Muscle of leg (tissue), 11 donors: Measurements from ENCODE around the gene SMG6. TPM values are rescaled to one million over a fixed set of nuclear protein-coding genes. Genes with fewer than 3 reads are reported as not detected.
"Not testable (repeated sequence)": the region's sequence is repeated elsewhere in the genome, so short reads cannot be mapped to it uniquely, and the experiment has no call there.

ENCODE experiments used
- DNase-seq: peaks from one replicate; pipeline ENCODE4 v3.0.0; 2013
- H3K27ac ChIP-seq: one replicate; pipeline ENCODE4 v1.5.1; 2013; ENCODE audit warnings: mild to moderate bottlenecking, low read length, control low read depth
- H3K27me3 ChIP-seq: one replicate; pipeline ENCODE4 v1.6.1; 2013; ENCODE audit warnings: low read length; ENCODE audit not compliant: control insufficient read depth, insufficient read depth
- H3K36me3 ChIP-seq: one replicate; pipeline ENCODE4 v1.6.1; 2013; ENCODE audit warnings: low read length; ENCODE audit not compliant: control insufficient read depth, insufficient read depth
- H3K4me1 ChIP-seq: one replicate; pipeline ENCODE4 v1.6.1; 2013; ENCODE audit warnings: low read length; ENCODE audit not compliant: control insufficient read depth, insufficient read depth
- H3K4me3 ChIP-seq: one replicate; pipeline ENCODE4 v1.5.1; 2013; ENCODE audit warnings: low read length, control low read depth
- H3K9me3 ChIP-seq: replicated peaks from 2 replicates; pipeline ENCODE4 v1.6.1; 2013; ENCODE audit warnings: low read depth, low read length; ENCODE audit not compliant: control insufficient read depth
- WGBS: methylation state at CpG from one replicate; pipeline ENCODE4 v1.1.5; 2013; ENCODE audit warnings: missing lambda C conversion rate; ENCODE audit not compliant: insufficient coverage; 5-methylcytosine and 5-hydroxymethylcytosine counted together
- polyA plus RNA-seq, 8 donors: library from polyadenylated mRNA; unstranded; fragments of 120-200 nt; gene quantifications; one replicate each; pipeline versions ENCODE4 v1.2.1 to v1.2.3, GENCODE V29; 2013; ENCODE audit warnings: inconsistent platforms in 1 of 8, low replicate concordance in 1 of 8; ENCODE audit not compliant: insufficient read length in 8 of 8, insufficient read depth in 1 of 8
- total RNA-seq: library from RNA; stranded (reverse); fragments of 120-200 nt; gene quantifications from one replicate; pipeline ENCODE4 v1.2.4, GENCODE V29; 2013

Gene SMG6
- total and polyA plus RNA-seq, 9 donors, result 12.7 to 21.8 (median 19.2) TPM

GRCh38 chr17:2157081-2157480 lies 146.5 kb downstream of the SMG6 start:
- peaks cover 28% of the 10 kb centered on the region for H3K36me3 ChIP-seq
- no peak overlapping the region for H3K4me3 ChIP-seq
- H3K4me1 ChIP-seq, result peaks cover 7% of the 10 kb centered on the region
- 40% methylated on average over 1 of the region's 4 CpGs for WGBS
- peak; percentile 33 for DNase-seq
- H3K27me3 ChIP-seq, result no peaks in the 10 kb centered on the region
- H3K9me3 ChIP-seq, result no peaks in the 10 kb centered on the region
- H3K27ac ChIP-seq, result peak overlapping the region; percentile 35

- H3K9me3 ChIP-seq, result no peaks in the 10 kb centered on the region
- H3K27ac ChIP-seq, result peak overlapping the region; percentile 35
- DNase-seq, result no peak
- H3K36me3 ChIP-seq, result peaks cover 28% of the 10 kb centered on the region
- H3K4me1 ChIP-seq, result peaks cover 7% of the 10 kb centered on the region
- no peak overlapping the region for H3K4me3 ChIP-seq
- 90% methylated on average over 6 of the region's 8 CpGs for WGBS
- no peaks in the 10 kb centered on the region for H3K27me3 ChIP-seq
Observed at GRCh38 chr17:2156666-2157065, 146.9 kb downstream of the SMG6 start.

- Histone ChIP-seq H3K9me3 (no peaks in the 10 kb centered on the region), H3K4me1 (peaks cover 9% of the 10 kb centered on the region), H3K27ac (no peak overlapping the region), H3K4me3 (no peak overlapping the region), H3K27me3 (no peaks in the 10 kb centered on the region), H3K36me3 (peaks cover 28% of the 10 kb centered on the region)
- 80% methylated on average over 2 of the region's 4 CpGs for WGBS
- DNase-seq, result no peak
Observed at GRCh38 chr17:2155573-2155972, 148.0 kb downstream of the SMG6 start.

- no peak for DNase-seq
- Histone ChIP-seq H3K27ac (no peak overlapping the region), H3K9me3 (no peaks in the 10 kb centered on the region), H3K27me3 (no peaks in the 10 kb centered on the region), H3K4me1 (peaks cover 3% of the 10 kb centered on the region), H3K36me3 (peaks cover 35% of the 10 kb centered on the region), H3K4me3 (no peak overlapping the region)
- WGBS, result 75% methylated on average over 2 of the region's 6 CpGs
Observed at GRCh38 chr17:2151358-2152033, 152.1 kb downstream of the SMG6 start.

- Histone ChIP-seq H3K27me3 (no peaks in the 10 kb centered on the region), H3K36me3 (peaks cover 35% of the 10 kb centered on the region), H3K4me1 (peaks cover 2% of the 10 kb centered on the region), H3K9me3 (no peaks in the 10 kb centered on the region), H3K4me3 (no peak overlapping the region), H3K27ac (no peak overlapping the region)
- WGBS, result 48% methylated on average over 2 of the region's 6 CpGs
- DNase-seq, result no peak
Observed at GRCh38 chr17:2150806-2151205, 152.8 kb downstream of the SMG6 start.

- Histone ChIP-seq H3K27ac (no peak overlapping the region), H3K9me3 (no peaks in the 10 kb centered on the region), H3K4me3 (no peak overlapping the region), H3K27me3 (no peaks in the 10 kb centered on the region), H3K36me3 (peaks cover 32% of the 10 kb centered on the region), H3K4me1 (peaks cover 2% of the 10 kb centered on the region)
- 80% methylated on average over 10 of the region's 10 CpGs for WGBS
- no peak for DNase-seq
Observed at GRCh38 chr17:2149934-2150333, 153.7 kb downstream of the SMG6 start.

GRCh38 chr17:2146132-2146871 lies 157.3 kb downstream of the SMG6 start:
- Histone ChIP-seq H3K36me3 (peaks cover 12% of the 10 kb centered on the region), H3K4me3 (no peak overlapping the region), H3K4me1 (peaks cover 1% of the 10 kb centered on the region), H3K27ac (no peak overlapping the region), H3K27me3 (no peaks in the 10 kb centered on the region), H3K9me3 (no peaks in the 10 kb centered on the region)
- 95% methylated on average over 6 of the region's 8 CpGs for WGBS
- DNase-seq, result no peak

- Histone ChIP-seq H3K4me3 (no peak overlapping the region), H3K27ac (no peak overlapping the region), H3K27me3 (no peaks in the 10 kb centered on the region), H3K4me1 (no peaks in the 10 kb centered on the region), H3K9me3 (no peaks in the 10 kb centered on the region), H3K36me3 (peaks cover 4% of the 10 kb centered on the region)
- WGBS, result no CpG with 5 or more reads among the region's 7 CpGs
- no peak for DNase-seq
Observed at GRCh38 chr17:2144701-2145100, 158.9 kb downstream of the SMG6 start.

GRCh38 chr17:2143332-2143731 lies 160.3 kb downstream of the SMG6 start:
- H3K9me3 ChIP-seq, result no peaks in the 10 kb centered on the region
- no peaks in the 10 kb centered on the region for H3K27me3 ChIP-seq
- no peak for DNase-seq
- no peak overlapping the region for H3K27ac ChIP-seq
- no peaks in the 10 kb centered on the region for H3K36me3 ChIP-seq
- WGBS, result 93% methylated on average over 2 of the region's 3 CpGs
- peaks cover 7% of the 10 kb centered on the region for H3K4me1 ChIP-seq
- H3K4me3 ChIP-seq, result no peak overlapping the region

GRCh38 chr17:2142682-2143081 lies 160.9 kb downstream of the SMG6 start:
- not testable (repeated sequence) for H3K27ac ChIP-seq, H3K9me3 ChIP-seq, DNase-seq, H3K4me3 ChIP-seq, H3K27me3 ChIP-seq, H3K36me3 ChIP-seq
- WGBS, result 100% methylated on average over 3 of the region's 8 CpGs
- H3K4me1 ChIP-seq, result peaks cover 11% of the 10 kb centered on the region
